Spinal cord (tissue), 10 donors: ENCODE measurements around the gene SALL3. TPM values are rescaled to one million over a fixed set of nuclear protein-coding genes. Genes with fewer than 3 reads are reported as not detected.

Experiments
- DNase-seq, 6 donors: peaks; one replicate each; pipeline versions ENCODE4 v3.0.0 to v3.0.0-alpha.2; 2013 to 2015; ENCODE audit warnings: low spot score in 6 of 6, low read depth in 4 of 6
- H3K27ac ChIP-seq: one replicate; pipeline ENCODE4 v1.5.1; 2013; ENCODE audit warnings: low read depth, low read length, control low read depth
- H3K27me3 ChIP-seq: one replicate; pipeline ENCODE4 v1.6.1; 2013; ENCODE audit warnings: low read length; ENCODE audit not compliant: control insufficient read depth, insufficient read depth
- H3K36me3 ChIP-seq: one replicate; pipeline ENCODE4 v1.6.1; 2013; ENCODE audit warnings: low read length; ENCODE audit not compliant: control insufficient read depth, insufficient read depth
- H3K4me1 ChIP-seq: one replicate; pipeline ENCODE4 v1.6.1; 2013; ENCODE audit warnings: low read length; ENCODE audit not compliant: control insufficient read depth, insufficient read depth
- H3K4me3 ChIP-seq: one replicate; pipeline ENCODE4 v1.5.1; 2013; ENCODE audit warnings: low read depth, low read length, control low read depth
- H3K9me3 ChIP-seq: one replicate; pipeline ENCODE4 v1.6.1; 2013; ENCODE audit warnings: low read length; ENCODE audit not compliant: control insufficient read depth, insufficient read depth
- WGBS: methylation state at CpG from one replicate; pipeline ENCODE4 v1.1.5; 2013; ENCODE audit warnings: missing lambda C conversion rate; ENCODE audit not compliant: insufficient coverage; 5-methylcytosine and 5-hydroxymethylcytosine counted together
- polyA plus RNA-seq, 2 donors: library from polyadenylated mRNA; unstranded; fragments of 120-200 nt; gene quantifications; one replicate each; pipeline ENCODE4 v1.2.1, GENCODE V29; 2013; ENCODE audit not compliant: insufficient read length in 2 of 2
- total RNA-seq, 2 donors: library from RNA; depleted of rRNA in 1 of 2; stranded (reverse); fragments of 120-200 nt in 1 of 2; fragments of >200 nt in 1 of 2; gene quantifications; one replicate each; pipeline versions ENCODE4 v1.2.3 to v1.2.4, GENCODE V29; 2013 to 2014
- donor health status: healthy.

SALL3 gene
- total and polyA plus RNA-seq, 4 donors = 18.4 to 119 (median 66.5) TPM

GRCh38 chr18:79010802-79011201 lies 31.2 kb downstream of the SALL3 start:
- peaks cover 4% of the 10 kb centered on the region for H3K4me1 ChIP-seq
- no peak for DNase-seq
- WGBS = 94% methylated on average over 5 of the region's 9 CpGs
- no peaks in the 10 kb centered on the region for H3K9me3 ChIP-seq
- no peak overlapping the region for H3K27ac ChIP-seq
- no peak overlapping the region for H3K4me3 ChIP-seq
- peaks cover 20% of the 10 kb centered on the region for H3K36me3 ChIP-seq
- no peaks in the 10 kb centered on the region for H3K27me3 ChIP-seq

GRCh38 chr18:79011300-79011870 lies 31.8 kb downstream of the SALL3 start:
- Histone ChIP-seq H3K4me1 (peaks cover 4% of the 10 kb centered on the region), H3K9me3 (no peaks in the 10 kb centered on the region), H3K36me3 (peaks cover 15% of the 10 kb centered on the region), H3K27ac (no peak overlapping the region), H3K4me3 (no peak overlapping the region), H3K27me3 (no peaks in the 10 kb centered on the region)
- 88% methylated on average over 13 of the region's 17 CpGs for WGBS
- no peak for DNase-seq

GRCh38 chr18:79013869-79014268 lies 34.3 kb downstream of the SALL3 start:
- no peak overlapping the region for H3K27ac ChIP-seq
- 40% methylated on average over 7 of the region's 10 CpGs for WGBS
- H3K4me3 ChIP-seq = no peak overlapping the region
- peak in 2 of 6 donors; percentile 45 to 63 for DNase-seq
- H3K4me1 ChIP-seq = peaks cover 4% of the 10 kb centered on the region
- no peaks in the 10 kb centered on the region for H3K9me3 ChIP-seq
- no peaks in the 10 kb centered on the region for H3K27me3 ChIP-seq
- H3K36me3 ChIP-seq = peaks cover 3% of the 10 kb centered on the region

- H3K4me1 ChIP-seq = peaks cover 2% of the 10 kb centered on the region
- no peaks in the 10 kb centered on the region for H3K36me3 ChIP-seq
- 87% methylated on average over 7 of the region's 12 CpGs for WGBS
- H3K9me3 ChIP-seq = no peaks in the 10 kb centered on the region
- no peak overlapping the region for H3K27ac ChIP-seq
- DNase-seq = no peak
- H3K4me3 ChIP-seq = no peak overlapping the region
- no peaks in the 10 kb centered on the region for H3K27me3 ChIP-seq
Observed at GRCh38 chr18:79018911-79019310, 39.3 kb downstream of the SALL3 start.

- no peak for DNase-seq
- H3K36me3 ChIP-seq = no peaks in the 10 kb centered on the region
- H3K4me1 ChIP-seq = no peaks in the 10 kb centered on the region
- no peak overlapping the region for H3K4me3 ChIP-seq
- 86% methylated on average over 5 of the region's 7 CpGs for whole genome bisulfite sequencing
- H3K9me3 ChIP-seq = no peaks in the 10 kb centered on the region
- no peaks in the 10 kb centered on the region for H3K27me3 ChIP-seq
- H3K27ac ChIP-seq = no peak overlapping the region
Observed at GRCh38 chr18:79019881-79020280, 40.3 kb downstream of the SALL3 start.

- WGBS = 96% methylated on average over 22 of the region's 25 CpGs
Observed at GRCh38 chr18:79022603-79023002, 43.0 kb downstream of the SALL3 start.

GRCh38 chr18:79026491-79026890 lies 46.9 kb downstream of the SALL3 start:
- H3K4me1 ChIP-seq = no peaks in the 10 kb centered on the region
- H3K27me3 ChIP-seq = no peaks in the 10 kb centered on the region
- H3K36me3 ChIP-seq = no peaks in the 10 kb centered on the region
- H3K4me3 ChIP-seq = no peak overlapping the region
- no peak for DNase-seq
- H3K27ac ChIP-seq = no peak overlapping the region
- H3K9me3 ChIP-seq = peaks cover 2% of the 10 kb centered on the region
- no CpG with 5 or more reads among the region's 5 CpGs for WGBS

More at GRCh38 chr18:79022603-79023002, 43.0 kb downstream of the SALL3 start:
- no peaks in the 10 kb centered on the region for H3K36me3 ChIP-seq
- no peak for DNase-seq
- H3K27ac ChIP-seq = no peak overlapping the region
- H3K4me1 ChIP-seq = no peaks in the 10 kb centered on the region
- H3K4me3 ChIP-seq = no peak overlapping the region
- H3K9me3 ChIP-seq = peaks cover 2% of the 10 kb centered on the region
- no peaks in the 10 kb centered on the region for H3K27me3 ChIP-seq

- Histone ChIP-seq H3K36me3 (no peaks in the 10 kb centered on the region), H3K9me3 (peaks cover 2% of the 10 kb centered on the region), H3K27ac (no peak overlapping the region), H3K4me1 (no peaks in the 10 kb centered on the region), H3K27me3 (no peaks in the 10 kb centered on the region), H3K4me3 (no peak overlapping the region)
- DNase-seq = no peak
- WGBS = 91% methylated on average over 7 of the region's 9 CpGs
Observed at GRCh38 chr18:79030680-79031079, 51.1 kb downstream of the SALL3 start.

- Histone ChIP-seq H3K4me3 (no peak overlapping the region), H3K27ac (no peak overlapping the region), H3K9me3 (no peaks in the 10 kb centered on the region), H3K4me1 (no peaks in the 10 kb centered on the region), H3K36me3 (no peaks in the 10 kb centered on the region), H3K27me3 (no peaks in the 10 kb centered on the region)
- no CpG with 5 or more reads among the region's 5 CpGs for WGBS
- no peak for DNase-seq
Observed at GRCh38 chr18:79042276-79042675, 62.7 kb downstream of the SALL3 start.

- Histone ChIP-seq H3K4me3 (no peak overlapping the region), H3K27me3 (no peaks in the 10 kb centered on the region), H3K36me3 (no peaks in the 10 kb centered on the region), H3K9me3 (no peaks in the 10 kb centered on the region), H3K4me1 (no peaks in the 10 kb centered on the region), H3K27ac (no peak overlapping the region)
- no CpG with 5 or more reads among the region's 5 CpGs for WGBS
- DNase-seq = no peak
Observed at GRCh38 chr18:79043288-79043687, 63.7 kb downstream of the SALL3 start.
